Measurements from ENCODE around the gene IL4.

Gene IL4

DNA sequence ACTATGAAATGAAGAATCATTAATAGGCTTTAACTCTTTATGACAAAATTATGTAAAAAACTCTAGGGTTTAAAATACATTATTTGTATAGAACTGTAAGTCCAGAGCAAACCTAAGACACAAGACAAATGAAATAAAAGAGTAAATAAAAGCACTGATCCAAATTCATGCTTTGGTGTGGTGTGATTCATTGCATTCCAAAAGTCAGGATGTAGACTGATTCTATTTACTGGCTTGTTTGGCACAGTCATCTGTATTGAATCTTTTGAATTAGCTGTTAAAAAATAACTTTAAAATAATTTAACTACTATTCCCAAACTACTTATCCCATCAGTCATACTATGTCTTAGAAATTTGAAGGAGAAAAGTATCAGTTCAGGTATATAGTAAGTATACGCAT, 31.1 kb downstream of the IL4 start:
- DNase-seq = no peak

DNA sequence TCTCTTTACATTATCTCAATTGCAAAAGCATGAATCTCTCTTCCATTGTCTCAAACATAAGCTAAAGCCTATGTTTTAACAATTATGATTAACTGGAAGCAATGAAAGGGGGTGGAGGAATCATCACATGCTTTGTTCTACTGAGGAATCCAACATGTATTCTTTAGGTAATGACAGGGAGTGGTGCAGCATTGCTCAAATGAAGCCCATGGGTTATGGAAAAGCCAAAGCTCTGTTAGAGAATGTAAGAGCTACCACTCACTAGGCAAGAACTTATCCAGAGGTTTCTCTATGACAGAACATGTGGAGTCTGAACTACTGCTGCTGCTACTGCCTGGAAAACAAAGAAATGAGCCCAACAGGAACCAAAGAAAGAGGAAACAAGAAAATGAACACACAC, 34.9 kb downstream of the IL4 start:
- no peak for DNase-seq

DNA sequence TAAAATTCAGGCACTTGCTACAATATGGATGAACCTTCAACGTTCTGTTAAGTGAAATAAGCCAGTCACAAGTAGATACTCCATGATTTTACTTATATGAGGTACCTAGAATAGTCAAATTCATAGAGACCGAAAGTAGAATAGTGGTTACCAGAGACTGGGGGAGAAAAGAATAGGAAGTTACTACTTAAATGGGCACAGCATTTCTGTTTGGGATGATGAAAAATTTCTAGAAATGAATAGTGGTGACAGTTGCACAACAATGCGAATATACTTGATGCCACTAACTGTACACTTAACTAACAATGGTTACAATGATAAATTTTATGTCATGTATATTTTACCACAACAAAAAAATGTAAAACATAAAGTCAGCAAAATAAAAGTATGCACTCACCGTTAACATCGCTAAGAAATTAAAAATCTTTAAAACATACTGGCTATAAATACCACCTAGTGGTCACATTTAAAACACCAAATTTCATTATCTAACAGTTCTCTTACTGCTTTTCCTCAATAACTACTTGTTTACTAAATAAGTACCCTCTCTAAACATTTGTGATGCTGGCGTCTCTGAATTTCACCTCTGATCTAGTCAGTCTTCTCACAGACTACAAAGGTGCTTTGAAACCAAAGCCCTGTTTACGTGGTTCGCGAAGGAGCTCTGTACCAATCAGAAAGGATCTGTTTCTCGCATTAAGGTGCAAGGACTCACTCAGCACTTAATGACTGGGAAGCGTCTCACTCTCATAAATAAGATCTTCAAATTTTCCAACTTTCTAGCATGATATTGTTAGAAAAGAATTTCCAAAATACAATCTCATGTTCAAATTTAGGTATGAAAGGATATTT, 40.9 kb downstream of the IL4 start:
- DNase-seq = no peak

DNA sequence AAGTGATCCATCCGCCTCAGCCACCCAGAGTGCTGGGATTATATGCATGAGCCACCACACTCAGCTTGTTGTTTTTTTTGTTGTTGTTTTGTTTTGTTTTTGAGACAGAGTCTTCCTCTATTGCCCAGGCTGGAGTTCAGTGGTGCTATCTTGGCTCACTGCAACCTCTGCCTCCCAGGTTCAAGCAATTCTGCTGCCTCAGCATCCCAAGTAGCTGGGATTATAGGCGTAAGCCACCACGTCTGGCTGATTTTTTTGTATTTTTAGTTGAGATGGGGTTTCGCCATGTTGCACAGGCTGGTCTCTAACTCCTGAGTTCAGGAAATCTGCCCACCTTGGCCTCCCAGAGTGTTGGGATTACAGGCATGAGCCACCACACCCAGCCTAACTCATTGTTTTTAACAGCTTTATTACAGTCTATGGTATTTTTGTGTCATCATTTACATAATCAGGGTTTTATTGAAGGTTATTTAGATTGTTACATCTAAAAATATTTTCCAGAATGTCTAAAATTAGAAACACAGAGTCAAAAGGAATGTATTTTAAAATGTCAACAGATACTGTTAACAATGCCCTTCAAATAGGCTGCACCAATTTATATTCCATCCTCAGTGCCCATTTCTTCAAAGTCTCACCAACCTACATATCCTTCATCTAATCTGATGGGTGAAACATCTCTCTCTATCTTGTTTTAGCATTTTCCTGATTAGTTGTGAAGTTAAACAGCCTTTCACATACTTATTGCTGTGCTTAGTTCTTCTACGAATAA, 44.9 kb downstream of the IL4 start:
- DNase-seq = no peak

DNA sequence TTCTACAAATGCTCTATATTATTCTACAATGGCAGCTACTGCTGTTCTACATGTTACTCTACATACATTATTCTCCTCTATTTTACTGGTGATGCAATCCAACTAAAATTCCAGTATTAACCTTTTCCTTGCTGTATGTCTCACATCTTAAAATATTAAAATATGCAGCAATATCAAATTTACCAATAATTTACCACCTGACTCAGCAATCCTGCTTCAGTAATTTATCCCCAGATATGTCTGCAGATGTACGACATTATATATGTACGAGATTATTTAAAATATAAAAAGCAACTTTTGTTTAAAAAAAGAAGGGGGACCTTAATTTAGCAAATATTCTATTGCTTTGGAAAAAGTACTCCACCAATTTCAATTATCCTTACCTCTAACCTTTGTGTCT, 52.0 kb downstream of the IL4 start:
- DNase-seq = no peak

DNA sequence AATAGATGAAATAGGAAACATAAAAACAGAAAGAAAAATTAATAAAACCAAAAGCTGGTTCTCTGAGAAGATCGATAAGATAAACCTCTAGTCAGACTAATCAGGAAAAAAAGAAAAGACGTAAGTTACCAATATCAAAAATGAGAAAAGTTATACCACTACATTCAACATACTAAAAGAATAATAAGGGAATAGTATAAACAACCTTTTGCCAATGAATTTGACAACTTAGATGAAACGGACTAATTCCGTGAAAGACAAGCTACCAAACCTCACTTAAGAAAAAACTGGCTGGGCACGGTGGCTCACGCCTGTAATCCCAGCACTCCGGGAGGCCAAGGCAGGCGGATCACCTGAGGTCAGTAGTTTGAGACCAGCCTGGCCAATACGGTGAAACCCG, 56.1 kb downstream of the IL4 start:
- DNase-seq = no peak
